Urothelium cell line (cell line): ENCODE data around the gene ANKS1A.
A peak's percentile ranks its signal among the peaks of the same experiment; 100 is the strongest.
"Not testable (repeated sequence)": the region's sequence is repeated elsewhere in the genome, so short reads cannot be mapped to it uniquely, and the experiment has no call there.

Experiments
- DNase-seq: peaks from one replicate; pipeline ENCODE4 v3.0.0; 2011; ENCODE audit warnings: low spot score, mixed read lengths
- FAIRE-seq: peaks from 2 replicates; lab custom pipeline; 2011; peaks lifted over from hg19 to GRCh38; lab: Jason Lieb, UNC

Gene ANKS1A

DNA sequence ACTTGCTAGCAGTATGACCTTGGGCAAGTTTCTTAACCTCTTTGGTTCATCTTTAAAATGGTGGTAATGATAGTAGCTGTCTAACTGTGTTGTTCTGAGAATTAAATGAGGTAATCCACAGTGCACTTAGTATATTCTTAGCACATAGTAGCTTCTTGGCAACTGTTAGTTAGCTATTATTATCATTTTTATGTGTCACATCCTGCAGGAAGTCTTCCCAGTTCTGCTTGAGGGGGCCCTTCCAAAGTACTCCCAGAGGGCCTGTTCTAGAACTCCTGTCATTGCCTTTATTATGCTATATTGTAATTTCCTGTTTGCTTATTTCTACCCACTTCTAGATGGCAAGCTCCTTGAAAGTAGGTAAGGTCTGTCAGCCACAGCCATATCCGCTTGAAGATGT is 30.6 kb downstream of the ANKS1A start:
- no peak for DNase-seq
- FAIRE-seq = no peak

DNA sequence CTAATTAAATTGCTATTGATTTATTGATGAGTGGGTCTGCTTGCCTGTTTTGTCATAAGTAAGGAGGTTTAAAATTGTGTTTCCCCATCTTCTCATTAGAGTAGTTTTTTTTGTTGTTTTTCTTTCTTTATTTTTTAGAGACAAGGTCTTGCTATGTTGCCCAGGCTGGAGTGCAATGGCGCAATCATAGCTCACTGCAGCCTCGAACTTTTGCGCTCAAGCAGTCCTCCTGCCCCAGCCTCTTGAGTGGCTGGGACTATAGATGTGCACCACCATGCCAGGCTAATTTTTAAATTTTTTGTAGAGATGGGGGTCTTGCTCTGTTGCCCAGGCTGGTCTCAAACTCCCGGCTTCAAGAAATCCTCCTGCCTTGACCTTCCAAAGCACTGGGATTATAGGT is 31.0 kb downstream of the ANKS1A start:
- FAIRE-seq = no peak
- no peak for DNase-seq

DNA sequence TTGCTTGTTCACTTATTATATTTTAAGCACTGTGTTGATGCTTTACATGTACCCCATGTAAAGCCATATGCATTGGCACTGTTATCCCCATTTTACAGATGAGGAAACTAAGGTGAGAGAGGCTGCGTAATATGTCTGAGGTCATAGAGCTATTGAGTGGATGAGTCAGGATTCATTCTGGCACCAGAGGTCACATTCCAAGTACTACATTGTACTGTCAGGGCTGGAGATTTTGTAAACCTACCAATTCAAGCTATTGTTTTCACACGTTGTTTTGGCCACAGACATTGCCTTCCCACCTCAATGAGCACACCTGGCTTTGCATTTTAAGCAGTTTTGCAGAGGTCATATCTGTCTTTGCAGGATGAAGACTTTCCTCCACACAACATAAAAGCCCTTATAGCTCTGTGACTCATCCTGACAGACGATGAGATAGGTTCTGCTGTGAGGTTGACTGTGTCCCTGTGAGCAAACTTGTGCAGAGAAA is 33.2 kb downstream of the ANKS1A start:
- FAIRE-seq = no peak
- peak; percentile 36 for DNase-seq

DNA sequence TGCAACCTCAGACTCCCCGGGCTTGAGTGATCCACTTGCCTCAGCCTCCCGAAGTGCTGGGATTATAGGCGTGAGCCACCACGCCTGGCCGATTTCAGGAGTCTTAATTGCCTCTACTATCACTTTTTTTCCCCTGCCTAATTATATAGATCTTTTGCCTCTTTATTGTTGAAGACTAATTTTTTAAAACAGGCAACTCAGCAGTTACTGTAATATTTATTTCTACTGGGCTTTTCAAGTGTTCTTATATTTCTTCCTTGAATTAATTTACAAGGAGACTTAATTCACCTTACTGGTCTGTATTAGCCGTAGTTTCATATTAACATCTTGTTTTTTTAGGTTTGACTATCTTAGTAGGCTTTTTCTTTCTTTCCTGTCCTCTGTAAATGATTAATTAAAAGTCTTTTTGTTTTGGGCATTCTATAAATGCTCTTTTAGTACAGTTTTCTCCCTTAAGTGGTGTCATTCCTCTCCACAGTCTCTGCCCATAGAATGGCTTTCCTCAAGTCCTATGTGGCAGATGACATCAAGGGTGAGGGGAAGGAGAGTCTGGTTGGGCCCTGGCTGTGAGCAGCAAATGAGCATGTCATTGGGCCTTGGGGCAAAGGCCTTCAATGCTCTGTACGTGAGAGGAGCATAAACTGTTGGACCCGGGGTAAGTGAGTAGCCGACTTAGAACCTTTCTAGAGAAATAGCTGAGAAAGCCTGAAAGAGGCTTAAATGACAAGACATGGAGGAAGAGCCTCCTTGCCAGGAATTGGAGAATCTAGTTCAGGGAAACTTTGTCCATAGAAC is 36.0 kb downstream of the ANKS1A start:
- no peak for DNase-seq
- no peak for FAIRE-seq

DNA sequence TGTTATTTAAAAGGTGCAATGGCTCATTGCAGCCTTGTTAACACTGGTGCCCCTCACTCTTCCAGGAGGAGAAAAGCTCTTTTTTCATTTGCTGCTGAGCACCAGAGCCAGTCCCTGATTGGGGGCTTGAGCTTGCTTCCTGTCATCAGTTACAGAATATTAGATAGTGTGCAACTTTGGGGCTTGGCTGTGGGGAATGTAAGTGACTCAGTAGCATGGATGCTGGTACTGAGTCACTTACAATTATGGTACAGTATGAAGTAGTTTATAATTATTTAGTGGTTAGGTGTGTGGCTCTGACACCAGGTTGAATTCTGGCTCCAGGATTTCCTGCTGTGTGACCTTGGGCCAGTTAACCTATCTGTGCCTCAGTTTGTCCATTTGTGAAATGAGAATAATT is 37.6 kb downstream of the ANKS1A start:
- peak; percentile 27 for DNase-seq
- FAIRE-seq = no peak

DNA sequence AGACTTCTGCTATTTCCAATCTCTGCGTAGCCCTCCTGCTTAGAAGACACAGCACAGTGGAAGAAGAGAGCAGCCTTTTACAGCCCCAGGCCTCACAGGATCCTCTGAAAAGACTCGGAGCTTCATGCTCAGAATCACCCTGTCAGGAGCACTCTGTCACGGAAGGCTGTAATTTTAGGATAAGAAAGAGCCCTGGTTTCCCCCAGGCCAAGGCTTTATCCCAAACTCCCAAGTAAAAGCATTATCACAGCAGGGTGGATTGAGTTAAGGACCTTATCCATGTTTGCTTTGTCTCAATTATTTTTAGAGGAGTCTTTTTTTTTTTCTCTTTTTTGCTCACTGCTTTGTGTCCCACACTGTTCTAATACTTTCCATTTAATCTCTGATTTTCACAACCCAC is 39.2 kb downstream of the ANKS1A start:
- FAIRE-seq (no peak), DNase-seq (no peak)

DNA sequence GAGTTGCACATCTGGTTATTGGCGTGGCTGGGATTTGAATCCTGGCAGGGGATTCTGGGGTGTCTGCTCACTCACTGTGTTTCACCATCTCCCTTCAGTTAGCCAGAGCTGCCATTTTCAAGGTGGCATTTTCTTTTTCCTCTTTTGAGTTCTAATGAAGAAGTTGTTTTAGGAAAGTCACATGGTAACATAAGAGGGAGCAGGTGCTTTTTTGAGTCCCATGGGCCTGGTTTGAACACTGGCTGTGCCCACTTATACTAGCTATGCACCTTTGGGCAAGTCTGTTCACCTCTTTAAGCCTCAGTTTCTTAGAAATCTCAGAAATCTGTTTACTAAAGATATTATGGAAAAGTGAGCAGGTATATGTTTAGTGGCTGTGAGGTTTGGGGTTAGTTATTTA is 39.6 kb downstream of the ANKS1A start:
- FAIRE-seq (no peak), DNase-seq (no peak)

DNA sequence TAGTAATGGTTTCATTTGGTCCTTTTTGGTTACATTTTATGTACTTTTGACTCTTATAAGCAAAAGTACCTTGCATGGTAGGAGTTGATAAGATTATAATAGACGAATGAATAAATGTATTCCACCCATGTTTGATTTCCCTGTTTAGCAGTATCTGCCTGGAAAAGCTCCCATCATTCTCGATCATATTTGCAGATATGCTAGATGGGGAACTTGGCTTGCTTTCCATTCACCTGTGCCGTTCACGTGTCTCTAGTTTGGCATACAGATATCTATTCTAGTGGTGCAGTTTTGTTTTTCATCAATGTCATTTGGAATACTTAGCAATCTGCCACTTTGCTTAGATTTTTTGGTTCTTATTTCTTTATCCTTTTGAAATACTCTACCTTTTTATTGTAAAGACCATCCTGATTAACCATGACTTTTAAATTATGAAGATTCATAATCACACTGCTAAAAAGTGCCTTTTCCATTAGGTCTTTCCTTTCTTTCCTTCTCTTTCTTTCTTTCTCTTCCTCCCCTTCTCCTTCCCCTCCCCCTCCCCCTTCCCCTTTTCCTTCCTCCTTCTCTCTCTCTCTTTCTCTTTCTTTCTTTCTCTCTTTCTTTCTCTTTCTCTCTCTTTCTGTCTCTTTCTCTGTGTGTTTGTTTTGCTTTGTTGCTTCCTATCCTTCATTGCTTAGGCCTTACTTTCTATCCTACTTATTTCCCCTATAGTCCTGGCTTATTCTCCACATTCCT is 40.4 kb downstream of the ANKS1A start:
- DNase-seq = no peak
- no peak for FAIRE-seq

DNA sequence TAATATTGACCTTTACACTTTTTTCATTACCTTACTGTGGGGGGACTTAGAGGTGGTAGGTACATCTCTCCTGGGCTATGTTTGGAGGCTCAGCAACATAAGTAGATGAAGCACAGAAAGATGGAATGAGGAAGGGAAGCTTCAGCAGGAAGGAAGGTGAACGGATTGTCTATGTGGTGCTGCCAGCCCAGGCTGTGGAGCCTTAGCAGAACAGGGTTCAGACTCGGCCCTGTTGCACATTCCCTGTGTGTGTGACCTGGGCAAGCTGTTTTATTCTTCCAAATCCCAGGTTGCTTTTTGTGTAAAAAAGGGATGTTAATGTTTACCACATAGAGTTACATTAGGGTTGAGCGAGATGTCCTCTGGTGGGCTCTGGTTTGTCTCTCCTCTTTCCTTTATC is 41.2 kb downstream of the ANKS1A start:
- DNase-seq = no peak
- FAIRE-seq = no peak

DNA sequence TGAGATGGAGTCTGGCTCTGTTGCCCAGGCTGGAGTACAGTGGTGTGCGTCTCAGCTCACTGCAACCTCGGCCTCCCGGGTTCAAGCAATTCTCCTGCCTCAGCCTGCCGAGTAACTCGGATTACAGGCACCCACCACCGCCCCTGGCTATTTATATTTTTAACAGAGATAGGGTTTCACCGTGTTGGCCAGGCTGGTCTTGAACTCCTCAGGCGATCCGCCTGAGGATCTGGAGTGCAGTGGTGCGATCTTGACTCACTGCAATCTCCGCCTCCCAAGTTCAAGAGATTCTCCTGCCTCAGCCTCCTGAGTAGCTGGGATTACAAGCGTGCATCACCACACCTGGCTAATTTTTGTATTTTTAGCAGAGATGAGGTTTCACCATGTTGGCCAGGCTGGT is 43.1 kb downstream of the ANKS1A start:
- FAIRE-seq, DNase-seq: not testable (repeated sequence)

DNA sequence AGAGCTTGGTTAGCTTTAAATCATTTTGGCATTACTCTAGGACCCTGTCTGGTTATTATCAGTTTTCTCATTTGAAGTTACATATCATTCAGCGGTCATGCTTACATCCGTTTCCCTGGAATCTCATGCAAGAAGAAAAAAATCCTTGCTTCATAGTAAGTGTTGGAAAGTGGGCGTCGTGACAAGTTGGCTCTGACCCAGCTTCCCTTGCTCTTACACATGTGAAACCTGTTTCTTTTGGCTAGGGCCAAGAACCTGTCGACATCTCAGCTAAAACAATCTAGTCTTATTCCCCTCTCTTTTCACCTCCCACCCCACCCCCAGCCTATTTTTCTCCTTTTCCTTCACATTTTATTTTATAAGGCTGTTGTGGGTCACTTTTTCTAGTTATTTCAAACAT is 45.5 kb downstream of the ANKS1A start:
- DNase-seq = no peak
- no peak for FAIRE-seq

DNA sequence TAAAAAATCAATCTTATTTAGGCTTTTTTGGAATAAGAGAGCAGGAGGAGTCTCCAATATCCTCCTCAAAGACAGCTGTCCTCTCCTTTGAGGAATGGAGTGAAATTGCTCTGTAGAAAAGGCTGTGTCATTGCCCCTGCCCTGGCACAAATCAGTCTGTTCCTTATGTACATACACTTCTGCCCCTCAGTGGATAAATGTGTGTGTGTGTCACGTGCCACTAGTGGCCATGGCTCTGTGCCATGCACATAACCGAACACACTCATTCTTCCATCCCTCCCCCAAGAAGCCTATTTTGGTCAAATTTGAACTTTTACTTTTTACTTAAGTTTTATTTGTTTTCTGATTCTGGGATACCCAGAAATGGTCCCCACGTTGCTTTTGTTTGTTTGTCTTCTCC is 49.2 kb downstream of the ANKS1A start:
- FAIRE-seq (peak; percentile 20), DNase-seq (no peak)

DNA sequence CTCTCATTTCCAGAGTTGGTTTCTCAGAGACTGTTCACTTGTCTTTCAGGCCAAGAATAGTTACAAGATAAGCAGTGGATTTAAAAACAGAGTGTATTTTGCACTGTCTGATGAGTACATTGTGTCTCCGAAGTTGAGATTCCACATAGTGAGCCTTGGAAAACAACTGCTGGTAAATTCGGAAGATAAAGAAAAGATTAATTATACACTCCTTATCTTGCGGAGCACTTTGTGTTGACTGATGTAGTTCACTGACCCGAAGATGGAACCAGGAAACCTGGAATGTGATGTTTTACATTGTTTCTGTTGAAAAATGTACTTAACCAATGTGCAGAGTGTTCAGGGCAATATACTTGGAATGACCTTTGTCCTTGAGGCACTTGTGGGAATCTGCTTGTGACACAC is 51.0 kb downstream of the ANKS1A start:
- FAIRE-seq (no peak), DNase-seq (no peak)

DNA sequence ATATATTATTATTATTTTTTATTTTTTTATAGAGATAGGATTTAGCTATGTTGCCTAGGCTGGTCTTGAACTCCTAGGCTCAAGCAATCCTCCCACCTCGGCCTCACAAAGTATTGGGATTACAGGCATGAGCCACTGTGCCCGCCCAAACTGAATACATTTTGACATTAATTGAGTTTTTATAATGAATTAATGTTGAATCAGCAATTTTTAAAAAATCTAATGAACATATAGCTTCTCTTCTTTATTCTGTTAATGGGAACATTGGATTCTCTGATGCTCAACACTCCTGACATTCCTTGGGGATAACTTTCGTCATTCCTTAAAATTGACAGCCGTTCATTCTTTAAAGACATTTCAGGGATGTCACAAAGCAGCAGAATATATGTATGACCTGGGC is 52.4 kb downstream of the ANKS1A start:
- DNase-seq (no peak), FAIRE-seq (no peak)

DNA sequence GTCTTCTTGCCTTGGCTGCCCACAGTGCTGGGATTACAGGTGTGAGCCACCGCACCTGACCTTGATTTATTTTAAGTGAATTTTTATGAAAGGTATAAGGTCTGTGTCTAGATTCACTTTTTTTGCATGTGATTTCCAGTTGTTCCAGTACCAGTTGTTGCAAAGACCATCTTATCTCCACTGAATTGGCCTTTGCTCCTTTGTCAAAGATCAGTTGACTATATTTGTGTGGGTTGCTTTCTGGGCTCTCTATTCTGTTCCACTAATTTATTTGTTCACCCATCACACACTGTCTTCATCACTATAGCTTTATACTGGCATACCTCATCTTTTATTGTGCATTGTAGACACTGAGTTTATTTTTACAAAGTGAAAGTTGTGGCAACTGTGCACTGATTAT is 56.3 kb downstream of the ANKS1A start:
- DNase-seq = no peak
- no peak for FAIRE-seq

DNA sequence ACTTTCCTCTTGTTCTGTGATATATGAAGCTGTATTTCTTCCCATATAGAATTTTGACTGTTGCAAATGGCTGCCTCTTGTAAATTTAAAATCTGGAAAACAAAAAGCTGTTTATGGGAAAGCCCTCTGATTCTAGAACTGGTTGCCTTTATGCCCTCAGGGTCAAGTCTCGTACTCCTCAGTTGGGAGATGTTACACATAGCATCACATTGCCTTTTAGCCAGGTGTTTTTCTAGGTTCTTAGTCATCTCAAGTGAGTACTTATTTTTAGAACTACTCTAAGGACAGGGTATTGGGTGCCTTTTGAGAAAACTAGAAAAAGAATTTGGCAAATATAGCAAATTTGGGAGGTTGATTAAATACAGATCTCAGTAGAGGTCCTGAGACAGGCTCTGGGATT is 58.5 kb downstream of the ANKS1A start:
- no peak for FAIRE-seq
- DNase-seq = no peak

DNA sequence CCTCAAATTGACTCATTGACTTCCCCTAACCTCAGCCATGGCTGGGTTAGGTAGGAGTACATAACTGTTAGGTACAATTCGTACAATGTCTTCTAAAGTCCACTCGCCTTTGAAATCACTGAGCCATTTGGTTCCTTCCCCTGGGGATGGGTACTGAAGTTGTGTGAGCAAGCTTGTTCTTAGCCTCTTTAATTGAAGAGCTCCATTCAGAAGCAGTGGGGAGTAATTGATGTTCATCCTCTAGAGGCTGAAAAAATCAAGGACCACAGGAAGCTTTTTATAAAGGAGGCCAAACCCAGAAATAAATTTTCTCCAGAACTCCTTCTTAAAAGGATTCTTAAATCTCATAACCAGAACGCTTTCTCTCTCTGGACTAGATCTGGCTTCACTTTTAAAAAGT is 60.6 kb downstream of the ANKS1A start:
- FAIRE-seq = no peak
- no peak for DNase-seq

DNA sequence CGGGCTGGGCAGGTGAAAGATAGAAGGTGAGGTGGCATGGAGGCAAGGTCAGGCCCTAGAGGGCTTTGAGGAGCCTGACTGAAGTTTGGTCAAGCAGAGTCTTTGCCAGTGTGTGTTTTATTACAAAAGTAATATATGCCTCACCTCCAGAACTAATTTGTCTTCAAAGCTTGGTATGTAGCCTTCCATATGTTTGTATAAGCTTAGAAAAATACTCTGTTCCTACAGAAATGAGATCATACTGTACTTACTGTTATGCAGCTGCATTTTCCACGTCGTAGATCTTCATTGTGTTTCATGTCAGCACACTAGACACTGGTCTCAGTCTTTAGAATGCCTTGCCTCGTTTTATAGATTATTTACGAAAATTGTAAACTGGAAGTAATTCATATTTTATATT is 61.8 kb downstream of the ANKS1A start:
- no peak for FAIRE-seq
- DNase-seq = no peak

DNA sequence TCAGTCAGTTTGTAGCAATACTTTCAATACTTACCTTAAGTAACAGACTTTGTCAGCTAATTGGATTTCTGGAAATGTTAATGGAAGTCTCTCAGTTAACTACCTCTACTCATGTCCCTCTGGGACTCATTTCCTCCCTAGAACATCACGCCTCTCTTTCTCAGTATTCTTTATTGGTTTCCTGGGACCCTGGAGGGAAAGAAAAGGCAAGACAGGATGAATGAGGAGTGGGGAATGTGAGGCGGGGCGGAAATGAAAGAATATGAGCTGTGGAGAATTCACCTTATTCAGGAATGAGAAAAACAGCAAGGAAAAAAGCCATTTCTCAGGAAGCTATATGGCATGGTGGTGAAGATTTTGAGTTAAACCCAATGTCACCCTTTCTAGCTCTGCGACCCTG is 62.7 kb downstream of the ANKS1A start:
- no peak for FAIRE-seq
- DNase-seq = no peak

DNA sequence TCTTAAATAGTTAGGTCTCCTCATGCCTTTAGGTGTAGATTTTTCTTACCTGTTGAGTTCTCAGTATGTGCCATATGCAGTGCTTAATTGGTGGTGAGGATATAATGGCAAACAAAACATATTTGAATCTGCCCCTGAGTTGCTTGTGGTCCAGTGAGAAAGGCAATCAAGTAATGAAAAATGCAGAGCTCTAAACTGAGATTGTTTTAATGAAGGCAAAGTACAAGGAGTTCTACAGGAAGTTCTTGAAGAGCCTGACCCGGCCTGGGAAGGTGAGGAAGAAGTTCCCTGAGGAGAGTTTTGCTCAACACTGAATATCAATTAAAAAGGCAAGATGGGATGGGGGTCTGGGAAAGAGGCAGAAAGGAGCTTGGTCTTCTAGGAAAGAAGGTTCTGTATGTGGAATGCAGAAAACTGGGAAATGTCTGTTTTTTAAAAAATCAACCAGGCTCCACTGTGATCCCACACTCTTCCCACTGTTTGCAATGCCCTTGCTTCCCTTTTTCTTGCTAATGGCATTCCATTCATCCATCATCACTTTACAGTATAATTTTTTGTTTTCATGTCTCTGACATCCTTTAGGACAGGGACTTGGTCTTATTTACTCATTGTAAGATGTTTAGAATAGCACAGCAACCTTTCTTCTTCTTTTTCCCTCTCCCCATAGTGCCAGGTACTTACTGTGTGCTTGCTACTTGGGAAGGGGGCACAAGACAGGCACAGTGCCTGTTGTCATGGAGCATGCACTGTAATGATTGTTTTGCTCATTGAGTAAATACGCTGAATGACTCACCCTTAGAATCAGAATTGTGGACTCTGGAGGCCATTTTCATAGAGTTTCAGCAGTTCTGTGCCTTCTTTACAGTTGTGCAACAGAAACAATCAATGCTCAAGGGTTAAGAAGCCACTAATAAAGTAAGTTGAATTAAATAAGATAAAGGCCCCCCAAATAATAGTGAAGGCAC is 64.3 kb downstream of the ANKS1A start:
- DNase-seq = peak; percentile 27
- no peak for FAIRE-seq

DNA sequence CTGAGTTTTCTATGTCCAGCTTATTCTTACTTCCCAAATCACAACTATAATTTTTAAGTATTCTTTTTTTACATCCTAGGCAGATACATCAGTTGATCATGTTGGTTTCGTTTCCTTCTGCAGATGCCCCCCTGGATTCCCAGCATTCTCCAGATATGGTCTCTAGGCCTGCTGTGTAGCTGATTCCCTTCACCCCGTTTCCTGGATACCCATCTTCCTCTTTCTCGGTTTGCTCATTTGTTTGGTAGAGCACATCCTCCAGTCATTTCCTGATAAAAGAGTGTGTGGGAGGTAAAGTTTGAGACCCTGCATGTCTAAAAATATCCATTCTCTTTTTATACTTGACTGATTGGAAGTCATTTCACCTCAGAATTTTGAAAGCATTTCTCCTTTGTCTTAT is 66.4 kb downstream of the ANKS1A start:
- FAIRE-seq (no peak), DNase-seq (no peak)
